Cortex of kidney (tissue), 1 donor: ENCODE data around the gene PTPN20.

Source experiments
- DNase-seq: peaks from one replicate; lab custom pipeline; 2025; lab: John Stamatoyannopoulos, UW

The PTPN20 gene

GRCh38 chr10:47034441-47035051, 123.3 kb downstream of the PTPN20 start:
- DNase-seq = no peak

DNA sequence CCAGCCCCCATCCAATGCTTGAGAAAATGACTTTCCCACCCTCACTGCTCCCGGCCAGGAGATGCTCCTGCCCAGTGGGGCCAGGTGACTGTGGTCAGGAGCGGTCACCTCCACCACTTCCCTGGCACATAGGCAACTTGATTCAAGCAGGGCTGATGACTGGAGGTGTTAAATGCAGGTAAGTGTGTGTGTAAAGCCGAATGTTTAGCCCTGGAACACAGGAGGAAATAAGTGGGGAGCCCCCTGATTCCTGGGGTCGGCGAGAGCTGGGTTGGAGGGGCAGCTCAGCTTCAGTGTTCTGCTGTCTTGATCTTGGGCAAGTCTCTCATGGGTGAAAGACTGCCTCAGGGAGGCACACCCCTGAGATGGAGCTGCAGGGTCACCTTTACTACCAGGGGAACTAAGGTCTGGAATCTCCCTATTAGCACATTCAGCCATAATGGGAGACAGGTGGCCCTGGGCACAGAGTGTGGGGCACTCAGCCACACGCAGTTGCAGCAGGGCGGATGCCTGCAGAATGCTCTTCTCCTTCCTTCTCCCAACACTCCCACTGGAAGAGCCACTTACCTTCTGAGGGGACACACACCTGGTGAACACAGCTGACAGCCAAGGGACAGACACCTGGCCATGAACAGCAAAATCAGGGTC, 124.1 kb downstream of the PTPN20 start:
- DNase-seq = no peak

DNA sequence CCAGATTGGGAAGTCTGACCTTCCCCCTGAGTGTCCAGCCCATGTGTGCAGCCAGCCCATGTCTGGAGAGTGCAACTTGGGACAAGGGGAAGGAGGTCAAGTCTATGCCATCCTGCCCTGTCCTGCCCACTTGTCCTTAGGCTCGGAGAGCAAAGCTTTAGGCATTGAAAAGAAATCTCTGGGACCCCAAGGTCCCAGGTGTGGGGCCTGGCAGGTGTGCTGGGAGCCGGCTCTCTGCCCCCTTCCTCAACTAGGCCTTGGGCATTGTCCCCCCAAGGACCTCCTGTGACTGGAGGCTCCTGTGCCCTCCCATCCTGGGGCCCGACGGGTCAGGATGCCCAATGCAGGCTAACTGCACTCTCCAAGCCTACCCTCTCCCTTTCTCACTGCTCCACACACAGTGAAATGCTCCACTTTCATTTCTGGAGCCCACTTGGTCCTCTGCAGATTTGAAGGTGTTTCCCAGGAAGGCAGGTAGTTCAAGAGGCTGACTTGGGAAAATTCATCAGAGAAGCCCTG, 124.7 kb downstream of the PTPN20 start:
- no peak for DNase-seq

DNA sequence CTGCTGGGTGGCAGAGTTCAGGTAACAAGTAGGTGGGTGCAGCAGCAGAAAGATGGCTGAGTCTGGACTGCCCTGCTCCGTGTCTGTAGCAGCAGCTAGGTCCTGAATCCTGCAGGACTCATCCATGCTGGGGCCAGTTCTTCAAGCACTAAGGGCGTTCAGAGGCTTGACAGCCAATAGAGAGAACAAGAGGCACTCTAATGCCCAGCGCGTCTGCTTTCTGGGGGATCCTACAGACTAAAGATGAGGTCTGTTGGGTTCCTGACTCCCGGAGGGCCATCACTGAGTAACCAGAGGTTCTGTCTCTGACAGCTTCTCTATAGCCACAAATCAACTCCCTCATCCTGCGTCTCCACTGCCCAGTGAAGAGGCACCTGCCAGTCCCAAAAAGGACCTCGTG, 125.5 kb downstream of the PTPN20 start:
- no peak for DNase-seq

DNA sequence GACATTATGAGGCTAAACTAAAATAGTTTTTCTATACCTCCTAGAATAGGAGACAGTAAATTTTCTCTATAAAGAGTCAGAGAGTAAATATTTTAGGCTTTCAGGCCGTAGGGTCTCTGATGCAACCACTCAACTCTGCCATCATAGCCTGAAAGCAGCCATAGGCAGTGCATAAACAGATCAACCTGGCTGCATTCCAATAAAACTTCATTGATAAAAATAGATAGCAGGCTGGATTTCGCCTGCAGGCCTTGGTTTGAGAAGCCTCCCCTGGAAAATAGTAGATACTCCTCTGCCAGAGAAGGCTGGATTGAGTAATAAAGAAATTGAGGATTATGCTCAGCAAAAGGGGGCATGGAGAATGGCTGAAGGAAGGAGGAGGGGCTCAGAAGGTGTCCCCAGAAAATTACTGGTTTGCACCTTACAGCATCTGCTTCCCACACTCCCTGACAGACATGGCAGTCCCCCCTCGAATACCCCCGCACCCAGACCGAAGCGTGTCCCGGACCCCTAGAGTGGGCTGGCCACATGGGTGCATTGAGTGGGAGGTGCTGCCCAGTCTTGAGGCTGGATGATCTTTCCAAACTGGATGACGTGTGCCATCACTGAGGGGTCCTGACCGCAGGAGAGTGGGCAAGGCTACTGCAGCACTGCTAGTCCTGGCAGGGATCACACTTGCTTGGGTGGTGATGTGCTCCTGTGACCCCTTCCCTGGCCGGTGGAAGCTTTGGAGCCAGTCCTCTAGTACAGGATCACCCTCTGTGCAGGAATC, 126.6 kb downstream of the PTPN20 start:
- no peak for DNase-seq

DNA sequence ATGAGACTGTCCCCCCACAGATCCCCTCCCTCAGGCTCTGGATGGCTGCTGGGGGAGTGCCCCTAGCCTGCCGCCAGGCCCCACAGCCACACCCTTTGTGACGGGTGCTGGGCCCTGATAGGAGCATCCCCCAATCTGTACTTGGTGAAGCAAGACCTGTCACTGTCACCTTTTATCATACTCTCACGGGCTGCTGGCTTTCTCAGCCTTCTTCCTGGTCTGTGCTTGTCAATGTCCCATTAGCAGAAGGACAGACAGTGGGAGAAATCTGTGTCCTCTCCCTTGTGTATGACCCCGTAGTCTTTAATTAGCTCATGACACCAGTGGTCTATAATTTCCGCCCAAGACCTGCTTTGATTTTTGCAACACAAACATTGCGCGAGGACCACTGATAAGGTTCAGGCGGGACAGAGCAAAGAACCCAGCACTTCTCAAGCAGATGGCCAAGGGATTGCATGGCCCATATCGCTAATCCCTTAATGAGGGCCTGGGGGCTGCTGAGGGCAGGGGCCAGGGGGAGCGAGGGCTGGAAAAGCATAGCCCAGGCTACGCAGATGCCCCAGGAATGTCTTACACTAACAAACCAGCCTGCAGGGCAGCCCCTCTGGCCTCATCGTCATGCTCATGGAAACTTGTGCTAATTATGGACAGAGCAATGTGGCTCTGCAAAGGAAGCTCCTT, 127.8 kb downstream of the PTPN20 start:
- no peak for DNase-seq

- DNase-seq = no peak
These were observed 128.3 kb downstream of the PTPN20 start for GRCh38 chr10:47039562-47039913.

- DNase-seq = no peak
These were observed 128.8 kb downstream of the PTPN20 start for GRCh38 chr10:47040041-47040491.

- DNase-seq = no peak
These were observed 129.5 kb downstream of the PTPN20 start for GRCh38 chr10:47040681-47041080.

DNA sequence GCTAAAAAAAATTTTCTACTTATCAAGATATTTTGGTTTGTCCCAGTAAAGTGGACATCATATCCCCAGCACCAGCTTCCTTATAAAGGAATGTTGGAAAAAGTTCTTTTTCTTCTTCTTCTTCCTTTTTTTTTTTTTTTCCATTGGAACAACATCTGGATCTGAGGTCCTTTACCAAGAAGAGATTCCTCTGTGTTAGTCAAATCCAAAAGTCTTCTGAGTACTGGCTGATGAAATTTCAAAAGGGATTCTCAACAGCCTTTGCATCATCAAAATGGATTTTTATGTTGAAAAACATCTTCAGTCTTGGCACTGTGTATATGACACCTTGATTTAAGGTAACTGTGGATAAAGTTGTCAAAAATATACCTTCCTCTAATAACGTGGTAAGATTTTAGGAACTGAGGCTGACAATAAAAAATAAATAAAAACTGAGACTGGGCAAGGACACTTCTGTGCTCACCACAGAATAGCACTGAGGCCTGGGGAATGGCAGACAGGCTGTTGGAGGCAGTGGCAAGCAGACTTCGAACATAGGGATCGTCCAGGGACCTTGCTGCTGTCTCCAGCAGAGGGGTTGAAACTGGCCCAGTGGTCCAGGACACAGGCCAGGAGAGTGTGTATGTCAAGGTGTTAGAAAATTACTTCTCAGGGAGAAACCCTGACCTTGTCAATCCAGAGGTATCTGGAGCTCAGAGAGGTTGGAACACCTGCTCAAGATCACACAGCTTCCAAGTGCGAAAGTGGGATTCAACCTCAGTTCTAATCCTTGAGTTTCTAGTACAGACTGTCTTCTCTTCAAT, 130.4 kb downstream of the PTPN20 start:
- no peak for DNase-seq

GRCh38 chr10:47042199-47042473, 130.9 kb downstream of the PTPN20 start:
- DNase-seq = no peak

GRCh38 chr10:47042780-47043750, 131.8 kb downstream of the PTPN20 start:
- DNase-seq = no peak

- DNase-seq = no peak
These were observed 132.8 kb downstream of the PTPN20 start for GRCh38 chr10:47043928-47044538.

- no peak for DNase-seq
These were observed 133.5 kb downstream of the PTPN20 start for GRCh38 chr10:47044741-47045140.

- no peak for DNase-seq
These were observed 134.2 kb downstream of the PTPN20 start for GRCh38 chr10:47045331-47045861.

DNA sequence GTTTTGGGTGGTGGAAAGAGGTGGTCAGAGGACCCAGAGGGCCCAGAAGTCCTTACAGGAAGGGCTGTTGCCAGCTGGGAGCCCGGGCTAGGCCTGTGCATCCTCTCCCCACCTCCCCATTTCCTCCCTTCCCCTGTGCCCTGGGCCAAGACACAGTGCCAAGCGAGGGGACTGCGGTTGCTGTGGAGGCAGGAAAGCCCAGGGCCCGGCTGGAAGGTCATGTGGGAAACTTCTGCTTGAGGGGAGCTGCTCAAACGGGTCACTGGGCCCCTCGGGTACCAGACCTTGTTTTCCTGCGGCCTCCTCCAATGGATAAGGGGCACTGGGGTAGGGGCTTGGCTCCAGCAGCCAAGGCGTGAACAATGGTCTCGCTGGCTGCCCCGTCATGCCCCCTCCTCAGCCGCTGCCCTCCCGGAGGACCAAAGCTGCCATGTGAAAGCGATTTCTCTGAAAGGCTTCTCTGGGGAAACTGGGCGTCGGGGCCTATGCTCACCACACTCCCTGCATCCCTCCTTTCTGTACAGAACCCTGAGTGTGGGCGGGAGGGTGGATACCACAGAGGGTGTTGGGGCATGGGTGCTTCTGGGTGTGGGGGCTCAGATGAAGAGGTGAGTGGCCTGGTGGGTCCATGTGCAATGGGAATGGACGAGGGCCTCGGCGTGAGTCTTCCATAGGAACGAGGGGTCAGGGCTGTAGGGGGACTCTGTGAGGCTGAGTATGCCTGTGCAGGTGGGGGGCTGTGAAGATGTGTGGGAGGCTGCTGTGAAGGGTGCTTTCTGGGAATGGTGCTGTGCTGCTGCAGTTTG, 135.3 kb downstream of the PTPN20 start:
- no peak for DNase-seq

DNA sequence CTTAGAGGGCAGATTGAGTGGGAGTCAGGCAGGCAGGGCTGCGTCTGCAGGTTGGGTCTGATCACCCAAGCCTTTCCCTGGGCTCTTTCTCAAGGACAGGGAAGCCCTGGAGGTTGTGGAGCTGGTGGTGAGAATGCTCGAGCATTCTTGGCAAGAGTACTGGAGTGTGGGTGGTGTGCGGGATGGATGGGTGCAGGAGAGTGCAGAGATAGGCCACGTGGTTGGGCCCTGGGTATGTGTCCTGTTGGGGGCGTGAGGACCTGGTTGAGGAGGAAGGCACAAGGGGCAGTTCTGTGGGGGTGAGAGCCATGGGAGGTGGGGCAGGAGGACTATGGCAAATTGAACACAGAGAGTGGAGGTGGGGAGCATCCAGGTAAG, 135.9 kb downstream of the PTPN20 start:
- no peak for DNase-seq

DNA sequence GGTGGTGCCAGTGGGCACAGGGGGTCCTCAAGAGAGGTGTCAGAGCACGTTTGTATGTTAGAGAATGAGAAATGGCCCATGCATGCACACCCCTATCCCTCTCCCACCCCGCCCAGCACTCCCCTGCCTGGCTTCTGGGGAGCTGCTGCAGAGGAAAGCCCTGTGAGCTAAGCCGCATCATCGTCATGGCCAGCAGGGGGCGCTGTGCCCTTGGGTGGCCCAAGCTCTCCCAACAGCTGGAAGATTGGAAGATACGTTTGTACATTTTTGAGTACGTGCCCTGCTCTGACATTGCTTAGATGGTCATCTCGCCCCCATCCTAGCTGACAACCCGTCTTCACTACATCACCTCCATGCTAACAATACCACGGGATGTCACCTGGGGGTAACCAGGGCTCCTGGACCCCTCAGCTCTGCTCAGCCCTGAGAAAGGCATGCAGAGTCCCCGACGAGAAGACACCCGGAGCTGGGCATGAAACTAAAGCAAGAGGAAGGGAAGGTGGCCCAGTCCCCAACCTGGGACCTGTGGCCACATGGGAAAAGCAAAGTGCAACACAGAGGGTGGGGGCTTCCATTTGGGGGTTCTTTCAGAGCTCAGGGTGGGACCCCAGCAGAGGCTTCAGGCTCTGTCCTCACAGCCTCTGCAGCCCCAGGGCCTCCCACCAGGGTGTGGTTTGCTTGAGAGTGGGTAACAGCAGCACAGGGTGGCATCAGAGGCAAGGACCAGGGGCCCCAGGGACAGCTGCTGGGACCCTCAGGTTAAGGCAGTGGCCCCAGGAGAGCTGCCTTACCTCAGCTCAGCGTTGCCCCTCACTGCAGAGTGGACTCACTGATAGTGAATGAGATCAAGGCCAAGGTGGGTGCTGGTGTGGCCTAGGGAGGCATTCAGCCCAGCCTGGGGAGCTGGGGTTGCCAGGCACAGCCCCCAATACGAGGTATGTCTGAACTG, 136.6 kb downstream of the PTPN20 start:
- no peak for DNase-seq
